SK-N-SH (cell line): Measurements from ENCODE around the gene SCARB1. TPM values are rescaled to one million over a fixed set of nuclear protein-coding genes. Genes with fewer than 3 reads are reported as not detected.
A peak's percentile ranks its signal among the peaks of the same experiment; 100 is the strongest.

ENCODE experiments used
- CTCF ChIA-PET: fragments of 300-600, 350-600 bp; formaldehyde crosslinking; extraction: SDS; loops from one replicate; lab custom pipeline; 2021; lab: Yijun Ruan, JAX
- POLR2A ChIA-PET: fragments of 350-600 bp; sonication (Branson Sonifier 250); formaldehyde crosslinking; extraction: SDS; loops from one replicate; lab custom pipeline; 2020; ENCODE audit warnings: antibody characterized with exemption, inconsistent platforms; lab: Yijun Ruan, JAX
- DNase-seq: peaks from one replicate; pipeline ENCODE4 v3.0.0; 2012
- H2AFZ ChIP-seq: fragments of 200-600 bp; sonication (generic); 2 replicates; pipeline ENCODE4 v1.8.1; 2016; ENCODE audit warnings: antibody characterized with exemption, mild to moderate bottlenecking, low read depth
- H3F3A ChIP-seq: fragments of 200-600 bp; sonication (generic); replicated peaks from 2 replicates; pipeline ENCODE3; 2016; ENCODE audit warnings: antibody characterized with exemption, mild to moderate bottlenecking; ENCODE audit not compliant: insufficient read depth
- H3K27ac ChIP-seq, 2 experiments: fragments of 200-500 bp in 1 of 2; fragments of 200-600 bp in 1 of 2; sonication (Bioruptor generic) in 1 of 2; sonication (generic), shearing (Covaris generic) in 1 of 2; 2 replicates each; pipeline versions ENCODE4 v1.5.1 to v1.6.1; 2014 to 2016; ENCODE audit warnings: low read depth in 2 of 2, inconsistent platforms in 1 of 2, low read length in 1 of 2, mild to moderate bottlenecking in 1 of 2, mixed read lengths in 1 of 2
- H3K27me3 ChIP-seq: fragments of 200-600 bp; sonication (generic), shearing (Covaris generic); 2 replicates; pipeline ENCODE4 v1.6.1; 2016; ENCODE audit warnings: mixed run types; ENCODE audit not compliant: insufficient read depth
- H3K36me3 ChIP-seq, 2 experiments: fragments of 200-500 bp in 1 of 2; fragments of 200-600 bp in 1 of 2; sonication (Bioruptor generic) in 1 of 2; sonication (generic) in 1 of 2; replicated peaks in 1 of 2; 2 replicates each; pipeline versions ENCODE3 to v1.5.1; 2014 to 2016; ENCODE audit warnings: low read length in 1 of 2, mild to moderate bottlenecking in 1 of 2; ENCODE audit not compliant: insufficient read depth in 2 of 2, control insufficient read depth in 1 of 2
- H3K4me1 ChIP-seq, 2 experiments: fragments of 200-500 bp in 1 of 2; fragments of 200-600 bp in 1 of 2; sonication (Bioruptor generic) in 1 of 2; sonication (generic), shearing (Covaris generic) in 1 of 2; 2 replicates each; pipeline versions ENCODE4 v1.5.1 to v1.6.1; 2014 to 2016; ENCODE audit warnings: low read depth in 1 of 2, low read length in 1 of 2, mixed run types in 1 of 2; ENCODE audit not compliant: insufficient read depth in 2 of 2, control insufficient read depth in 1 of 2
- H3K4me2 ChIP-seq: fragments of 200-600 bp; sonication (generic), shearing (Covaris generic); 2 replicates; pipeline ENCODE4 v1.6.1; 2017; ENCODE audit warnings: mixed run types
- H3K4me3 ChIP-seq, 2 experiments: fragments of 200-500 bp in 1 of 2; fragments of 200-600 bp in 1 of 2; sonication (Bioruptor generic) in 1 of 2; sonication (generic), shearing (Covaris generic) in 1 of 2; 2 replicates each; pipeline versions ENCODE4 v1.5.1 to v1.8.1; 2014 to 2016; ENCODE audit warnings: low read depth in 2 of 2, inconsistent platforms in 1 of 2, low read length in 1 of 2, mild to moderate bottlenecking in 1 of 2, mixed read lengths in 1 of 2, moderate library complexity in 1 of 2
- H3K79me2 ChIP-seq: fragments of 200-600 bp; sonication (generic); 2 replicates; pipeline ENCODE4 v1.8.1; 2017; ENCODE audit warnings: mild to moderate bottlenecking; ENCODE audit not compliant: insufficient read depth
- H3K9ac ChIP-seq: fragments of 200-600 bp; sonication (generic); 2 replicates; pipeline ENCODE4 v1.6.1; 2017; ENCODE audit warnings: mixed run types
- H3K9me2 ChIP-seq: fragments of 200-600 bp; sonication (generic); 2 replicates; pipeline ENCODE4 v1.6.1; 2017; ENCODE audit warnings: mixed run types
- H3K9me3 ChIP-seq: fragments of 200-600 bp; sonication (generic); 2 replicates; pipeline ENCODE4 v1.6.1; 2017; ENCODE audit warnings: mixed run types, mild to moderate bottlenecking, moderate library complexity
- H4K20me1 ChIP-seq: fragments of 200-600 bp; sonication (generic); 2 replicates; pipeline ENCODE4 v1.6.1; 2017; ENCODE audit warnings: mild to moderate bottlenecking, mixed run types; ENCODE audit not compliant: insufficient read depth
- CHD2 ChIP-seq: fragments of 150-350 bp; IDR thresholded peaks from 2 replicates; pipeline ENCODE4 v1.6.1; 2018; ENCODE audit warnings: low read length; ENCODE audit not compliant: partially characterized antibody
- FOSL2 ChIP-seq: IDR thresholded peaks from 2 replicates; pipeline ENCODE4 v1.4.0; 2012; ENCODE audit warnings: low read depth, mild to moderate bottlenecking, moderate library complexity, borderline replicate concordance
- FOXM1 ChIP-seq: IDR thresholded peaks from 2 replicates; pipeline ENCODE4 v1.4.0; 2012; ENCODE audit warnings: low read depth, mild to moderate bottlenecking
- GABPA ChIP-seq: IDR thresholded peaks from 2 replicates; pipeline ENCODE4 v1.4.0; 2012; ENCODE audit warnings: low read depth, mild to moderate bottlenecking
- GATA2 ChIP-seq: sonication (generic); formaldehyde crosslinking; IDR thresholded peaks from 2 replicates; pipeline ENCODE4 v1.5.0; 2020; ENCODE audit warnings: mild to moderate bottlenecking, missing genetic modification reagents
- JUND ChIP-seq: IDR thresholded peaks from 2 replicates; pipeline ENCODE4 v1.4.0; 2012
- MEF2A ChIP-seq: IDR thresholded peaks from 2 replicates; pipeline ENCODE4 v1.4.0; 2012; ENCODE audit warnings: low read depth, borderline replicate concordance
- MXI1 ChIP-seq: IDR thresholded peaks from 2 replicates; pipeline ENCODE4 v1.6.1; 2012; ENCODE audit warnings: mild to moderate bottlenecking, low read depth, low read length, improper control_type of control experiment
- NFIC ChIP-seq: IDR thresholded peaks from 2 replicates; pipeline ENCODE4 v1.4.0; 2012; ENCODE audit warnings: borderline replicate concordance
- NRF1 ChIP-seq: IDR thresholded peaks from 2 replicates; pipeline ENCODE4 v1.6.1; 2012; ENCODE audit warnings: low read depth, mild to moderate bottlenecking, low read length
- POLR2AphosphoS5 ChIP-seq: IDR thresholded peaks from 2 replicates; pipeline ENCODE4 v1.6.1; 2012; ENCODE audit warnings: low read depth, low read length
- RAD21 ChIP-seq: IDR thresholded peaks from 2 replicates; pipeline ENCODE4 v1.6.1; 2012; ENCODE audit warnings: mild to moderate bottlenecking, low read length
- RFX5 ChIP-seq: IDR thresholded peaks from 2 replicates; pipeline ENCODE4 v1.6.1; 2012; ENCODE audit warnings: mild to moderate bottlenecking, improper control_type of control experiment, low read length
- RXRA ChIP-seq: IDR thresholded peaks from 2 replicates; pipeline ENCODE4 v1.4.0; 2012; ENCODE audit warnings: low read depth, mild to moderate bottlenecking, borderline replicate concordance
- SMC3 ChIP-seq: IDR thresholded peaks from 2 replicates; pipeline ENCODE4 v1.6.1; 2012; ENCODE audit warnings: low read depth, low read length, improper control_type of control experiment
- TAF1 ChIP-seq: IDR thresholded peaks from 2 replicates; pipeline ENCODE4 v1.6.1; 2012; ENCODE audit warnings: low read depth, mild to moderate bottlenecking, low read length, moderate library complexity, borderline replicate concordance
- TEAD4 ChIP-seq: IDR thresholded peaks from 2 replicates; pipeline ENCODE4 v1.4.0; 2012; ENCODE audit warnings: mild to moderate bottlenecking, borderline replicate concordance; ENCODE audit not compliant: insufficient read depth
- YY1 ChIP-seq: IDR thresholded peaks from 2 replicates; pipeline ENCODE4 v1.4.0; 2012; ENCODE audit warnings: low read depth, mild to moderate bottlenecking
- WGBS: methylation state at CpG from one replicate; pipeline ENCODE4 v1.1.6; 2017; ENCODE audit warnings: low lambda C conversion rate; 5-methylcytosine and 5-hydroxymethylcytosine counted together
- polyA plus RNA-seq, 3 experiments: library from polyadenylated mRNA; depleted of rRNA; stranded (reverse); fragments of >200 nt; gene quantifications; 2 replicates each; pipeline ENCODE4 v1.2.3, GENCODE V29; 2012
- TF ChIP-seq, protein P1 (sequence below): fragments of 150-350 bp; IDR thresholded peaks from 2 replicates; pipeline ENCODE4 v1.6.1; 2017; ENCODE audit warnings: antibody characterized with exemption, low read length, low read depth, borderline replicate concordance
- TF ChIP-seq, protein P2 (sequence below): IDR thresholded peaks from 2 replicates; pipeline ENCODE4 v1.4.0; 2012; ENCODE audit warnings: low read depth, borderline replicate concordance
- TF ChIP-seq, protein P3 (sequence below): IDR thresholded peaks from 2 replicates; pipeline ENCODE4 v1.4.0; 2012; ENCODE audit warnings: low read depth
- TF ChIP-seq, protein P4 (sequence below): IDR thresholded peaks from 2 replicates; pipeline ENCODE4; 2012
- TF ChIP-seq, protein P5 (sequence below): fragments of 200-600 bp; sonication (generic); IDR thresholded peaks from 2 replicates; pipeline ENCODE4 v1.6.1; 2017; ENCODE audit warnings: antibody characterized with exemption, mild to moderate bottlenecking, moderate library complexity
- TF ChIP-seq, protein P6 (sequence below): fragments of 150-350 bp; IDR thresholded peaks from 2 replicates; pipeline ENCODE4 v1.6.1; 2016; ENCODE audit warnings: mild to moderate bottlenecking, low read depth, low read length

Gene SCARB1
- polyA plus RNA-seq, 1 of the 3 experiments (the other 2 are of a cell fraction) = 33.0 TPM

DNA sequence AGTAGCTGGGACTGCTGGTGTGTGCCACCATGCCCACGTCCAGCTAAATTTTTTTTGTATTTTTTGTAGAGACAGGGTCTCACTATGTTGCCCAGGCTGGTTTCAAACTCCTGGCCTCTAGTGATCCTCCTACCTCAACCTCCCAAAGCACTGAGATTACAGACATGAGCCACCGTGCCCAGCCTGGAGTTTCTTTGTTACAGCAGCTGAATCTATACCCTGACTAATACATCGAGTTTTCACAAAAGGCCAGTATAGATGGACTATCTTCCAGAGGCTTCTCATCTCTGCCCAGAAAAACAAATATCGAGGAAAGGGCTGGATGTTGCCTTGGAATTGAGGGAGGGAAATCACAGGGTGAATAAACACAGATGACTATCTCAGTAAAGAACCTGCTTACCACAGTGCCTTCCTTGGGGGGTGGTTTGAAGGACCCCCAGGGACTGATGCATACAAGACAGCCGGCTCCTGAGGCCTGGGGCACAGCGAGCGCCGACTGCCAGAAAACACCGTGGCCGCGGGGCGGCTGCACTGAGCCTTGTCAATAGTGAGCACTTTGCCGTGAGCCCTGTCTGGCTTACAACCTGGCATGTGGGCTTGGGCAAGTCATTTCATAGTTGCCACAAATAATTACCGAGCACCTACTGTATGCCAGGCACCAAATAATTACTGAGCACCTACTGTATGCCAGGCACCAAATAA, 111.9 kb downstream of the SCARB1 start (continued):
- TF ChIP-seq, protein P1, sequence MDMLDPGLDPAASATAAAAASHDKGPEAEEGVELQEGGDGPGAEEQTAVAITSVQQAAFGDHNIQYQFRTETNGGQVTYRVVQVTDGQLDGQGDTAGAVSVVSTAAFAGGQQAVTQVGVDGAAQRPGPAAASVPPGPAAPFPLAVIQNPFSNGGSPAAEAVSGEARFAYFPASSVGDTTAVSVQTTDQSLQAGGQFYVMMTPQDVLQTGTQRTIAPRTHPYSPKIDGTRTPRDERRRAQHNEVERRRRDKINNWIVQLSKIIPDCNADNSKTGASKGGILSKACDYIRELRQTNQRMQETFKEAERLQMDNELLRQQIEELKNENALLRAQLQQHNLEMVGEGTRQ = no peak
- no peak for TF ChIP-seq NFIC

DNA sequence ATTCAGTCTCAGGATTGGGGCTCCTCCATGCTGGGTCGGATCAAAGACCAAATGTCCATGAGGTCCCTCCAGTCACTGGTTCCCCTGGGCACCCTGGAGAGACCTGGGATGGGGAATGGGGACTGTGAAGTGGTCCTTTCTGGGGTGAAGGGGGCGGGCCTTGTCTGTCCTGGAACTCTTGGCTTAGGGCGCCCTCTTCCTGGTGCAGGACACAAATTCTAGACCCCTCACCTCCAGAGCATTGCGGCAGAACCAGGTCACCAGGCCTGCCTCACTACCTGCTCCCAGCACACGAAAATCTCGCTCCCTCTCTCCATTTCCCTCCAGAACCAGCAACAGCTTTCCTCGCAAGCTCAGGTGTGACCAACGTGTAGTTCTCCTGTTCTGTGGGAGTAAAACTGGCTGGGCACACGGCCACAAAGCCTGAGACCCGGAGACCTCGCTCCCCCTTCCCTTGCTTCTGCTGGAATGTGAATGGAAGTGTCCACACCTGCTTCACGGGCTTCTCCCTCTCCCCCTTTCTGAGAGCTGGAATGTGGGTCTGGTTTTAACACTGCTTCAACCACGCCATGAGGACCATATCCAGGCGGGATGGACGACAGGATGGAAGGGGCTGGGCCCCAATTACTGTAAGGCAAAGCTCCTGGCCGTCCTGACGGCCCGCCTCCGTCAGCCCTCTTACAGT, 112.7 kb downstream of the SCARB1 start:
- H3K9ac ChIP-seq = no peak overlapping the region
- CTCF ChIA-PET = interaction anchor here (0.6 to 2.2 kb wide), 23 partner anchors 9 to 630 kb away, joined by 3 to 7 read pairs (median 3); no protein-coding TSS in a partner anchor
- TF ChIP-seq RAD21 (peak; percentile 83), FOXM1 (no peak), CHD2 (no peak), RFX5 (no peak), SMC3 (peak; percentile 54), RXRA (no peak), TAF1 (no peak), JUND (no peak), YY1 (no peak), GABPA (no peak), MEF2A (no peak), FOSL2 (no peak), POLR2AphosphoS5 (no peak), TEAD4 (no peak), NFIC (no peak), MXI1 (no peak), NRF1 (no peak), GATA2 (CRISPR knock-in tag) (no peak)
- TF ChIP-seq, protein P2, sequence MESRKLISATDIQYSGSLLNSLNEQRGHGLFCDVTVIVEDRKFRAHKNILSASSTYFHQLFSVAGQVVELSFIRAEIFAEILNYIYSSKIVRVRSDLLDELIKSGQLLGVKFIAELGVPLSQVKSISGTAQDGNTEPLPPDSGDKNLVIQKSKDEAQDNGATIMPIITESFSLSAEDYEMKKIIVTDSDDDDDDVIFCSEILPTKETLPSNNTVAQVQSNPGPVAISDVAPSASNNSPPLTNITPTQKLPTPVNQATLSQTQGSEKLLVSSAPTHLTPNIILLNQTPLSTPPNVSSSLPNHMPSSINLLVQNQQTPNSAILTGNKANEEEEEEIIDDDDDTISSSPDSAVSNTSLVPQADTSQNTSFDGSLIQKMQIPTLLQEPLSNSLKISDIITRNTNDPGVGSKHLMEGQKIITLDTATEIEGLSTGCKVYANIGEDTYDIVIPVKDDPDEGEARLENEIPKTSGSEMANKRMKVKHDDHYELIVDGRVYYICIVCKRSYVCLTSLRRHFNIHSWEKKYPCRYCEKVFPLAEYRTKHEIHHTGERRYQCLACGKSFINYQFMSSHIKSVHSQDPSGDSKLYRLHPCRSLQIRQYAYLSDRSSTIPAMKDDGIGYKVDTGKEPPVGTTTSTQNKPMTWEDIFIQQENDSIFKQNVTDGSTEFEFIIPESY = no peak
- TF ChIP-seq, protein P3, sequence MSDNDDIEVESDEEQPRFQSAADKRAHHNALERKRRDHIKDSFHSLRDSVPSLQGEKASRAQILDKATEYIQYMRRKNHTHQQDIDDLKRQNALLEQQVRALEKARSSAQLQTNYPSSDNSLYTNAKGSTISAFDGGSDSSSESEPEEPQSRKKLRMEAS = no peak
- TF ChIP-seq, protein P4, sequence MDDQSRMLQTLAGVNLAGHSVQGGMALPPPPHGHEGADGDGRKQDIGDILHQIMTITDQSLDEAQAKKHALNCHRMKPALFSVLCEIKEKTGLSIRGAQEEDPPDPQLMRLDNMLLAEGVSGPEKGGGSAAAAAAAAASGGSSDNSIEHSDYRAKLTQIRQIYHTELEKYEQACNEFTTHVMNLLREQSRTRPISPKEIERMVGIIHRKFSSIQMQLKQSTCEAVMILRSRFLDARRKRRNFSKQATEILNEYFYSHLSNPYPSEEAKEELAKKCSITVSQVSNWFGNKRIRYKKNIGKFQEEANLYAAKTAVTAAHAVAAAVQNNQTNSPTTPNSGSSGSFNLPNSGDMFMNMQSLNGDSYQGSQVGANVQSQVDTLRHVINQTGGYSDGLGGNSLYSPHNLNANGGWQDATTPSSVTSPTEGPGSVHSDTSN = no peak
- TF ChIP-seq, protein P5, sequence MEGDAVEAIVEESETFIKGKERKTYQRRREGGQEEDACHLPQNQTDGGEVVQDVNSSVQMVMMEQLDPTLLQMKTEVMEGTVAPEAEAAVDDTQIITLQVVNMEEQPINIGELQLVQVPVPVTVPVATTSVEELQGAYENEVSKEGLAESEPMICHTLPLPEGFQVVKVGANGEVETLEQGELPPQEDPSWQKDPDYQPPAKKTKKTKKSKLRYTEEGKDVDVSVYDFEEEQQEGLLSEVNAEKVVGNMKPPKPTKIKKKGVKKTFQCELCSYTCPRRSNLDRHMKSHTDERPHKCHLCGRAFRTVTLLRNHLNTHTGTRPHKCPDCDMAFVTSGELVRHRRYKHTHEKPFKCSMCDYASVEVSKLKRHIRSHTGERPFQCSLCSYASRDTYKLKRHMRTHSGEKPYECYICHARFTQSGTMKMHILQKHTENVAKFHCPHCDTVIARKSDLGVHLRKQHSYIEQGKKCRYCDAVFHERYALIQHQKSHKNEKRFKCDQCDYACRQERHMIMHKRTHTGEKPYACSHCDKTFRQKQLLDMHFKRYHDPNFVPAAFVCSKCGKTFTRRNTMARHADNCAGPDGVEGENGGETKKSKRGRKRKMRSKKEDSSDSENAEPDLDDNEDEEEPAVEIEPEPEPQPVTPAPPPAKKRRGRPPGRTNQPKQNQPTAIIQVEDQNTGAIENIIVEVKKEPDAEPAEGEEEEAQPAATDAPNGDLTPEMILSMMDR = peak; percentile 52
- TF ChIP-seq, protein P6, sequence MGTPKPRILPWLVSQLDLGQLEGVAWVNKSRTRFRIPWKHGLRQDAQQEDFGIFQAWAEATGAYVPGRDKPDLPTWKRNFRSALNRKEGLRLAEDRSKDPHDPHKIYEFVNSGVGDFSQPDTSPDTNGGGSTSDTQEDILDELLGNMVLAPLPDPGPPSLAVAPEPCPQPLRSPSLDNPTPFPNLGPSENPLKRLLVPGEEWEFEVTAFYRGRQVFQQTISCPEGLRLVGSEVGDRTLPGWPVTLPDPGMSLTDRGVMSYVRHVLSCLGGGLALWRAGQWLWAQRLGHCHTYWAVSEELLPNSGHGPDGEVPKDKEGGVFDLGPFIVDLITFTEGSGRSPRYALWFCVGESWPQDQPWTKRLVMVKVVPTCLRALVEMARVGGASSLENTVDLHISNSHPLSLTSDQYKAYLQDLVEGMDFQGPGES = no peak

More for the DNA sequence above, 112.7 kb downstream of the SCARB1 start:
- Histone ChIP-seq H3K4me3 (no peak overlapping the region), H3K27ac (no peak overlapping the region), H3K36me3 (no peaks in the 10 kb centered on the region), H3F3A (no peaks in the 10 kb centered on the region), H3K27me3 (no peaks in the 10 kb centered on the region), H3K4me1 (peaks cover 13 to 28% of the 10 kb centered on the region in 2 experiments; a peak in 3 of 4 replicates), H3K4me2 (no peak overlapping the region), H4K20me1 (no peaks in the 10 kb centered on the region), H3K9me2 (no peaks in the 10 kb centered on the region), H3K79me2 (no peaks in the 10 kb centered on the region), H3K9me3 (no peaks in the 10 kb centered on the region), H2AFZ (no peak overlapping the region)
- DNase-seq = peak; percentile 81
- WGBS = 80% methylated on average over 19 of the region's 19 CpGs
- POLR2A ChIA-PET = no interaction called here
